NCI-H524 treated with DMSO at 0.1 percent for 48 hours (cell line): Measurements from ENCODE around the gene KDM4B.

Experiments
- DNase-seq: peaks from one replicate; lab custom pipeline; 2025; lab: John Stamatoyannopoulos, UW

The KDM4B gene

GRCh38 chr19:5107432-5108122 is 138.7 kb downstream of the KDM4B start:
- no peak for DNase-seq

- DNase-seq: peak; percentile 22
Observed at GRCh38 chr19:5108123-5108596, 139.2 kb downstream of the KDM4B start.

GRCh38 chr19:5108866-5109265 is 140.0 kb downstream of the KDM4B start:
- no peak for DNase-seq

GRCh38 chr19:5109560-5109959 is 140.6 kb downstream of the KDM4B start:
- DNase-seq: no peak

- no peak for DNase-seq
Observed at GRCh38 chr19:5110546-5110945, 141.6 kb downstream of the KDM4B start.

- DNase-seq: no peak
Observed at GRCh38 chr19:5111051-5111450, 142.1 kb downstream of the KDM4B start.

- DNase-seq: no peak
Observed at GRCh38 chr19:5112175-5112574, 143.3 kb downstream of the KDM4B start.

GRCh38 chr19:5112681-5113575 is 144.0 kb downstream of the KDM4B start:
- DNase-seq: no peak

- DNase-seq: no peak
Observed at GRCh38 chr19:5113633-5114586, 145.0 kb downstream of the KDM4B start.

- DNase-seq: no peak
Observed at GRCh38 chr19:5114727-5115126, 145.8 kb downstream of the KDM4B start.

GRCh38 chr19:5115351-5115750 is 146.4 kb downstream of the KDM4B start:
- DNase-seq: no peak

- no peak for DNase-seq
Observed at GRCh38 chr19:5115771-5116202, 146.9 kb downstream of the KDM4B start.

- no peak for DNase-seq
Observed at GRCh38 chr19:5116292-5116691, 147.4 kb downstream of the KDM4B start.

- DNase-seq: no peak
Observed at GRCh38 chr19:5117421-5117820, 148.5 kb downstream of the KDM4B start.

- DNase-seq: no peak
Observed at GRCh38 chr19:5118026-5118425, 149.1 kb downstream of the KDM4B start.

- no peak for DNase-seq
Observed at GRCh38 chr19:5119297-5119998, 150.5 kb downstream of the KDM4B start.

GRCh38 chr19:5120321-5120720 is 151.4 kb downstream of the KDM4B start:
- no peak for DNase-seq

GRCh38 chr19:5120833-5121232 is 151.9 kb downstream of the KDM4B start:
- no peak for DNase-seq

GRCh38 chr19:5121266-5122120 is 152.6 kb downstream of the KDM4B start:
- DNase-seq: no peak

GRCh38 chr19:5122121-5122400 is 153.1 kb downstream of the KDM4B start:
- DNase-seq: no peak
